ENCODE measurements around the gene RAB27B.

The RAB27B gene

DNA sequence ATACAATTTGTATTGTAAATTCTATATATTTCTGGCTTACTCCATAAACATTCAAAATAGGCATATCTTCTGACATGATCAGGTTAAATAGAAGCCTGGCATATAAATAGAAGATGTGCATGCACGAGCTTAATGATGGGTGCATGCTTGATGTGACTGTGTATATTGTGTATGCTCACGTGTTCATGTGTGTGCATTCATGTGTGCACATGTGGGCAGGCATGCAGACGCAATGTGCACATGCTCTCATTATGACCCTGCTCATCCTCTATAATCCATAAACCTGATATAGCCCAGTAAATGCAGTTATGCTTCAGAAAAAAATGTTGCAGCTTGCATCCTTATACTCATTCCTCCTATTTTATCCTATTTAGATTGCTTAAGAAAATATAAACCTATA lies 29.2 kb downstream of the RAB27B start:
- H3K4me3 ChIP-seq (replicated peaks; ENCODE audit: low read depth, low read length), result no peak overlapping the region
- no peak for DNase-seq (ENCODE audit: extremely low read depth, insufficient read length)
- TF ChIP-seq, protein P1, sequence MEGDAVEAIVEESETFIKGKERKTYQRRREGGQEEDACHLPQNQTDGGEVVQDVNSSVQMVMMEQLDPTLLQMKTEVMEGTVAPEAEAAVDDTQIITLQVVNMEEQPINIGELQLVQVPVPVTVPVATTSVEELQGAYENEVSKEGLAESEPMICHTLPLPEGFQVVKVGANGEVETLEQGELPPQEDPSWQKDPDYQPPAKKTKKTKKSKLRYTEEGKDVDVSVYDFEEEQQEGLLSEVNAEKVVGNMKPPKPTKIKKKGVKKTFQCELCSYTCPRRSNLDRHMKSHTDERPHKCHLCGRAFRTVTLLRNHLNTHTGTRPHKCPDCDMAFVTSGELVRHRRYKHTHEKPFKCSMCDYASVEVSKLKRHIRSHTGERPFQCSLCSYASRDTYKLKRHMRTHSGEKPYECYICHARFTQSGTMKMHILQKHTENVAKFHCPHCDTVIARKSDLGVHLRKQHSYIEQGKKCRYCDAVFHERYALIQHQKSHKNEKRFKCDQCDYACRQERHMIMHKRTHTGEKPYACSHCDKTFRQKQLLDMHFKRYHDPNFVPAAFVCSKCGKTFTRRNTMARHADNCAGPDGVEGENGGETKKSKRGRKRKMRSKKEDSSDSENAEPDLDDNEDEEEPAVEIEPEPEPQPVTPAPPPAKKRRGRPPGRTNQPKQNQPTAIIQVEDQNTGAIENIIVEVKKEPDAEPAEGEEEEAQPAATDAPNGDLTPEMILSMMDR (IDR thresholded peaks at IDR 0.05; ENCODE audit: insufficient read depth, low read length, poor library complexity, severe bottlenecking), result no peak

DNA sequence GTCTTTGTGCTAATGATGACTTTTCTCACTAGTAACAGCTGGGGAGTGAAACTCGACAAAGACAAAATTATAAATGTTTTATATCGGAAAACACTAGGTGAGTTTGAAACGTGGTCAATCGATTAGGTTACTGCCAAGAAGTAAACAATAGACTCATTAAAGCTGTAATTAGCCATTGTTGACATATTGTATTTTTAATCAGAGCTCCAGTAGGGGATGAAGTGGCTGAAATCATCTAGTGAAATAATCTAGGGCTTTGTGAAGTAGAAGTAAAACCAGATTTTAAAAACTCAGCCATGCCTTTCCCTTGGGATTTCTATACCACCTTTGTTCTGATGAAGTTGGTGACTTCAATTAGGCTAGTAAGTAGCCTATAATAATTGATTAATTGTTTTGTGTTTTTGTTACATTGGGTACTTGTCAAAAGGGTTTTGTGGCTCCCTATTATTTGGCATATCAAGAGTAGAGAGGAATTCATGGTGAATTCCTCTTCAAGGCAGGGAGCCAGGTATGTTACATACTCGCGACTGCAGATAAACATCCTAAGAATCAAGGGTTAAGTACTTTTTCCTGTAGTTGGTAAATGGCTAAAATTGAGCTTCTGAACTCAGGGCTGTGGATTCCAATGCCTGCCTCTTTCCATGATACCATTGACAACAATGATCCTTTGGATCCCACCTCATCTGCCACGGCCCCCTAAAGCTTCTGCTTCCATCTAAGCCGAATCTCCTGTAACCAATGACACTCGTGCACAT lies 31.6 kb downstream of the RAB27B start:
- TF ChIP-seq, protein P1 (IDR thresholded peaks at IDR 0.05; ENCODE audit: insufficient read depth, low read length, poor library complexity, severe bottlenecking), result no peak
- no peaks in the 10 kb centered on the region for H3K27me3 ChIP-seq (replicated peaks; ENCODE audit: control insufficient read depth, insufficient read depth, low read length)
- no peak overlapping the region for H3K4me3 ChIP-seq (replicated peaks; ENCODE audit: low read depth, low read length)
- no peaks in the 10 kb centered on the region for H3K36me3 ChIP-seq (ENCODE audit: control insufficient read depth, insufficient read depth, low read length)
- DNase-seq (ENCODE audit: extremely low read depth, insufficient read length), result no peak

More for the DNA sequence above, 29.2 kb downstream of the RAB27B start:
- Histone ChIP-seq H3K27me3 (replicated peaks; ENCODE audit: control insufficient read depth, insufficient read depth, low read length) (no peaks in the 10 kb centered on the region), H3K36me3 (ENCODE audit: control insufficient read depth, insufficient read depth, low read length) (no peaks in the 10 kb centered on the region)

DNA sequence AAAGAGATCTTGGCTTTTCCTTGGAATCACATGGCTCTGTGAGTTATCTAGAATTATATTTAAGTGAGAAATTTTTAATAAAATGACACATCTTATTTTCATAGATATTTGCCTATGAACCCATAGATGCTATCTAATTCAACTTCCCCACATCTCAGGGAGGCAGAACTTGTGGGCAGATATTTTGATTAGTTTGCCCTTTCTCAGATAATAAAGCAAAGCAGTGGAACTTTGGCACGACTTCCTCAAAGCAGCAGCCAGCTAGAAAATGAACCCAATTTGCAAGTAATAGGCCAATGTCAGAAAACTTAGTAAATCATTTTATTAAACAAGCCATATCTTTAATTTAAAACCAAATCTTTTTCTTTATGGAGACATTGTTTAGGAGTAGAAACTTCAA lies 32.7 kb downstream of the RAB27B start:
- DNase-seq (ENCODE audit: extremely low read depth, insufficient read length), result no peak
- no peaks in the 10 kb centered on the region for H3K36me3 ChIP-seq (ENCODE audit: control insufficient read depth, insufficient read depth, low read length)
- no peaks in the 10 kb centered on the region for H3K27me3 ChIP-seq (replicated peaks; ENCODE audit: control insufficient read depth, insufficient read depth, low read length)
- TF ChIP-seq, protein P1 (IDR thresholded peaks at IDR 0.05; ENCODE audit: insufficient read depth, low read length, poor library complexity, severe bottlenecking), result no peak
- H3K4me3 ChIP-seq (replicated peaks; ENCODE audit: low read depth, low read length), result no peak overlapping the region

DNA sequence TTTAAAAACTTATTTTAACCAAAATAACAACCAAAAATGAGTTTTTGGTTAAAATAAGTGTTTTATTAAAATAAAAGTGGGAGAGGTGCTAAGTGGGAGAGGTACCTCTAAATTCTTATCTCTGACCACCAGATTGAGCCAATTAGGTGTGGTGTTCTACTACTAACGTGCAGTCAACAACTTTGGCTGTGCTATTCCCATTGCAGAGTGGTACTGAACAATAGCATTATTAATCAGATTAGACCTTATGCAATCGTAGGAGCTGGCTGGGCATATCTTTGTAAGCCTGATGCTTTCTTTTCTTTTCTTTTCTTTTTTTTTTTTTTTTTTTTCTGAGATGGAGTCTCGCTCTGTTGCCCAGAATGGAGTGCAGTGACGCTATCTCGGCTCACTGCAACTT lies 38.9 kb downstream of the RAB27B start:
- Histone ChIP-seq H3K4me3 (replicated peaks; ENCODE audit: low read depth, low read length) (no peak overlapping the region), H3K27me3 (replicated peaks; ENCODE audit: control insufficient read depth, insufficient read depth, low read length) (no peaks in the 10 kb centered on the region), H3K36me3 (ENCODE audit: control insufficient read depth, insufficient read depth, low read length) (no peaks in the 10 kb centered on the region)
- no peak for DNase-seq (ENCODE audit: extremely low read depth, insufficient read length)
- TF ChIP-seq, protein P1 (IDR thresholded peaks at IDR 0.05; ENCODE audit: insufficient read depth, low read length, poor library complexity, severe bottlenecking), result no peak

DNA sequence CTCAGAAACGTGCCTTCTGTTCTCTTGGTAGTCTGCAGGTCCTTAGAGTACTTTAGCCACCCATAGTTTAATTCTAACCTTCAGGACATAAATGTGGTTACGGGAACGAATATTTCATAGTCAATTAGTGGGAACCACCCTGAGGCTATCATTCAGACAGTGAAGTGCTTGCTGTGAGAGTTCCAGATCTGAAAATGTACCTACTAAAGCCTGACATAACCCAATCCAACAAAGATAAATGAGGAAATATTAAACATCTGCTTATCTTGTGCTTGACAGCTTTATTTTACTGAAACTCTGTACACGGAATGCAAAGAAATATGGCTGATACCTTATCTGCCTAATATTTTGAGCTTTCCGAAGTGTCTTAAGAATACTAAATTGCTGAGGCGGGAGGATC lies 43.0 kb downstream of the RAB27B start:
- no peak overlapping the region for H3K4me3 ChIP-seq (replicated peaks; ENCODE audit: low read depth, low read length)
- no peak for DNase-seq (ENCODE audit: extremely low read depth, insufficient read length)
- H3K27me3 ChIP-seq (replicated peaks; ENCODE audit: control insufficient read depth, insufficient read depth, low read length), result no peaks in the 10 kb centered on the region
- no peaks in the 10 kb centered on the region for H3K36me3 ChIP-seq (ENCODE audit: control insufficient read depth, insufficient read depth, low read length)
- TF ChIP-seq, protein P1 (IDR thresholded peaks at IDR 0.05; ENCODE audit: insufficient read depth, low read length, poor library complexity, severe bottlenecking), result no peak
